Myocyte (in vitro differentiated cells): Measurements from ENCODE around the gene ZNF419. TPM values are rescaled to one million over a fixed set of nuclear protein-coding genes. Genes with fewer than 3 reads are reported as not detected.

Source experiments
- DNase-seq: peaks from one replicate; pipeline ENCODE4 v3.0.0-alpha.2; 2012; ENCODE audit warnings: low read depth
- total RNA-seq: library from RNA; depleted of rRNA; stranded (reverse); fragments of >200 nt; gene quantifications from 2 replicates; pipeline ENCODE4 v1.2.3, GENCODE V29; 2014

The ZNF419 gene
- total RNA-seq, 1 donor from 2014 or later = 14.0 TPM

DNA sequence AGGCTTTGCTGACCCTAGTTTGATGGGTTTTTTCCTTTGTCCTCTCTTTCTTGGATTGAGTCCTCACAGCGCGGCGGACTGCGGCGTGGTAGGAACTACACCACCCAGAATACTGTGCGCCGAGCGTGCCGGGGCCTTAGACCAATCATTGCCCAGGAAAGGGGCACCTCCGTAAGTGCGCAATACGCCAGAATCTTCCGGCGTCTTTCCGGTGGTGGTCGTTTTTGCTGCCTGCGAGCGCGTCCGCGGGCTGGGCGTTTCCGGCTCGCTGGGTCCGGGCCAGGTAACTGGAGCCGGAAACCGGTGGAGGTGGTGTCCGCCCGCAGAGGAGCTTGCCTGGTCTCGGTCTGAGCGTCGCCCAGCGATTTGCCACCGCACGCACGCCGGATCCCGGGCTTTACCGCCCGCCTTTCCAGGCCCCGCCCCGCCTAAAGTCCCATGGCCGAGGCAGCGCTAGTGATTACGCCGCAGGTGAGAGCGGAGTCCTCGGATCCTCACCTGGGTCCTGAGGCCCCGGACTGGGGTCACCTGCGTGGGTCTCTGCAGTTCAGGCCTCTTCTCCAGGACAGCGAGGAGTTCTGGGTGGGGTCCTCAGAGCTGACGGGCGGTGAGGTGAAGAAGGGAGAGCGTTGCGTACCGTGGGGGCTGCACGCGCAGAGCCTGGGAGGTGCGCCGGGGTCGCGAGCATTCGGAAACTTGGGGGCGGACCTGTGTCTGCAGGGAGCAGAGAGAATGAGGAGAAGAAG, 39.8 kb downstream of the ZNF419 start, which contains the start of gene ZNF549:
ZNF549 (plus strand) TSS at position 221 of the 746 bp plus-strand sequence; CDS start at position 439, 218 bp downstream.
- peak; percentile 94 for DNase-seq

DNA sequence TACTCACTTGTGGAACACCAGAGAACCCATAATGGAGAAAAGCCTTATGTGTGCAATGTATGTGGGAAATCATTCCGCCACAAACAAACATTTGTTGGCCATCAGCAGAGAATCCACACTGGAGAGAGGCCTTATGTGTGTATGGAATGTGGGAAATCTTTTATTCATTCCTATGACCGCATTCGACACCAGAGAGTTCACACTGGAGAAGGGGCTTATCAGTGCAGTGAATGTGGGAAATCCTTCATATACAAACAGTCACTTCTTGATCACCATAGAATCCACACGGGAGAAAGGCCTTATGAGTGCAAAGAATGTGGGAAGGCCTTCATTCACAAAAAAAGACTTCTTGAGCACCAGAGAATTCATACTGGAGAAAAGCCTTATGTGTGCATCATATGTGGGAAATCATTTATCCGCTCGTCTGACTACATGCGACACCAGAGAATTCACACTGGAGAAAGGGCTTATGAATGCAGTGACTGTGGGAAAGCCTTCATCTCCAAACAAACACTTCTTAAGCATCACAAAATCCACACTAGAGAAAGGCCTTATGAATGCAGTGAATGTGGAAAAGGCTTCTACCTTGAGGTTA, 50.5 kb downstream of the ZNF419 start:
- DNase-seq = no peak

Other genes starting within 250 kb of the ZNF419 start
- gene ZNF805, start 247.1 kb upstream of the ZNF419 start, total RNA-seq = 16.0 and 16.9 TPM in 2 replicates
- 59.7 and 69.2 TPM in 2 replicates for gene ZNF460, start 207.3 kb upstream of the ZNF419 start, total RNA-seq
- gene ZNF543, start 167.3 kb upstream of the ZNF419 start, total RNA-seq = 8.6 and 12.5 TPM in 2 replicates
- 9.0 and 9.9 TPM in 2 replicates for gene ZNF304, start 136.5 kb upstream of the ZNF419 start, total RNA-seq
- gene TRAPPC2B, start 124.2 kb upstream of the ZNF419 start, total RNA-seq = 20.3 and 33.2 TPM in 2 replicates
- 3.0 and 4.1 TPM in 2 replicates for gene ZNF547, start 124.2 kb upstream of the ZNF419 start, total RNA-seq
- gene ZNF548, start 97.9 kb upstream of the ZNF419 start, total RNA-seq = 15.8 and 17.3 TPM in 2 replicates
- gene ZNF17, start 76.6 kb upstream of the ZNF419 start, total RNA-seq = 5.2 and 9.8 TPM in 2 replicates
- 3.4 and 5.4 TPM in 2 replicates for gene ZNF749, start 52.4 kb upstream of the ZNF419 start, total RNA-seq
- gene VN1R1, start 30.6 kb upstream of the ZNF419 start, total RNA-seq = 0.36 and 1.0 TPM in 2 replicates
- gene ZNF772, start 10.2 kb upstream of the ZNF419 start, total RNA-seq = 22.8 and 33.6 TPM in 2 replicates
- gene ZNF773, start 12.2 kb downstream of the ZNF419 start, total RNA-seq = 16.2 and 17.8 TPM in 2 replicates
- gene ZNF549, start 39.6 kb downstream of the ZNF419 start, total RNA-seq = 4.8 and 5.8 TPM in 2 replicates
- gene ZNF550, start 72.1 kb downstream of the ZNF419 start, total RNA-seq = 9.9 and 10.7 TPM in 2 replicates
- 5.0 and 7.0 TPM in 2 replicates for gene ZNF416, start 91.2 kb downstream of the ZNF419 start, total RNA-seq
- 1.8 and 3.9 TPM in 2 replicates for gene ZIK1, start 96.4 kb downstream of the ZNF419 start, total RNA-seq
- gene ZNF530, start 112.1 kb downstream of the ZNF419 start, total RNA-seq = 6.1 and 9.0 TPM in 2 replicates
- gene ZNF134, start 126.5 kb downstream of the ZNF419 start, total RNA-seq = 27.0 and 28.0 TPM in 2 replicates
- gene ZNF211, start 145.4 kb downstream of the ZNF419 start, total RNA-seq = 14.7 and 17.2 TPM in 2 replicates
- 0.16 and 0.67 TPM in 2 replicates for gene ZSCAN4, start 181.2 kb downstream of the ZNF419 start, total RNA-seq
- 4.4 and 5.7 TPM in 2 replicates for gene ZNF551, start 194.2 kb downstream of the ZNF419 start, total RNA-seq
- 1.4 and 2.0 TPM in 2 replicates for gene ZNF154, start 221.5 kb downstream of the ZNF419 start, total RNA-seq
- gene ZNF671, start 239.9 kb downstream of the ZNF419 start, total RNA-seq = 4.3 and 7.0 TPM in 2 replicates